Activated T-cell treated with anti-CD3 and anti-CD28 coated beads, Interleukin-2, amount 50 U/mL, for 24 hours (primary cell): ENCODE measurements around the gene PARP4.
"Not testable (repeated sequence)": the region's sequence is repeated elsewhere in the genome, so short reads cannot be mapped to it uniquely, and the experiment has no call there.

ENCODE experiments used
- DNase-seq: peaks from one replicate; pipeline ENCODE4 v3.0.0-alpha.2; 2020
- H3K27ac Mint-ChIP-seq: 2 replicates; pipeline ENCODE4 v1.8.0; 2020; ENCODE audit warnings: mild to moderate bottlenecking, mixed read lengths
- H3K27me3 Mint-ChIP-seq: 2 replicates; pipeline ENCODE4 v1.8.0; 2020; ENCODE audit warnings: mixed read lengths
- H3K36me3 Mint-ChIP-seq: 2 replicates; pipeline ENCODE4 v1.8.0; 2020; ENCODE audit warnings: low read depth, mixed read lengths
- H3K4me1 Mint-ChIP-seq: 2 replicates; pipeline ENCODE4 v1.8.0; 2020; ENCODE audit warnings: low read depth, mixed read lengths
- H3K4me3 Mint-ChIP-seq: 2 replicates; pipeline ENCODE4 v1.8.0; 2020; ENCODE audit warnings: mild to moderate bottlenecking, moderate library complexity, mixed read lengths
- H3K9me3 Mint-ChIP-seq: 2 replicates; pipeline ENCODE4 v1.8.0; 2020; ENCODE audit warnings: mixed read lengths

Gene PARP4

GRCh38 chr13:24516919-24517318 is 4.3 kb upstream of the PARP4 start:
- H3K9me3 Mint-ChIP-seq, result no peaks in the 10 kb centered on the region
- H3K4me3 Mint-ChIP-seq, result no peak overlapping the region
- no peak for DNase-seq
- H3K27ac Mint-ChIP-seq, result no peak overlapping the region
- no peaks in the 10 kb centered on the region for H3K27me3 Mint-ChIP-seq
- H3K36me3 Mint-ChIP-seq, result peaks cover 2% of the 10 kb centered on the region
- peaks cover 21% of the 10 kb centered on the region for H3K4me1 Mint-ChIP-seq

DNA sequence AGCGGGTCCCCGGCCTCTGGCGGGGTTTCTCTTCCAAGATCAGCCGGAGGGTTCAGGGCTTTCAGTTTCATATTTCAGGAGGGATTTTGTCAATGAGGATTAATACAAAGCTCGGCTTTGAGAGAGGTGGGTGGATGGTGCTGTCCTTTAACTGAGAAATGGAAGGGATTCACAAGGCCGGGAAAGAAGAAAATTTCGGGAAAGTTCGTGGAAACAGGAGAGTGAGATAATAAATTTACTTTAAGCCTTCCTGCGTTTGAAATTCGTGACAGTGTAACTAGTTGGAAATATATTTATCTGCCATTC is 283 bp upstream of the PARP4 start:
- Mint-ChIP-seq H3K4me3 (peak overlapping the region; percentile 83), H3K27ac (peak overlapping the region; percentile 97), H3K36me3 (peaks cover 7% of the 10 kb centered on the region), H3K9me3 (no peaks in the 10 kb centered on the region), H3K27me3 (no peaks in the 10 kb centered on the region), H3K4me1 (peaks cover 43% of the 10 kb centered on the region)
- no peak for DNase-seq

- no peak for DNase-seq
- Mint-ChIP-seq H3K27ac (peak overlapping the region; percentile 97), H3K9me3 (no peaks in the 10 kb centered on the region), H3K4me3 (peak overlapping the region; percentile 83), H3K4me1 (peaks cover 46% of the 10 kb centered on the region), H3K36me3 (peaks cover 14% of the 10 kb centered on the region), H3K27me3 (no peaks in the 10 kb centered on the region)
Measured at GRCh38 chr13:24511816-24512196, 772 bp downstream of the PARP4 start.

GRCh38 chr13:24511019-24511815 is 1.4 kb downstream of the PARP4 start:
- Mint-ChIP-seq H3K27ac (peak overlapping the region; percentile 97), H3K36me3 (peaks cover 16% of the 10 kb centered on the region), H3K9me3 (no peaks in the 10 kb centered on the region), H3K4me1 (peaks cover 46% of the 10 kb centered on the region), H3K27me3 (no peaks in the 10 kb centered on the region), H3K4me3 (peak overlapping the region; percentile 83)
- DNase-seq, result peak; percentile 80

GRCh38 chr13:24506698-24507335 is 5.8 kb downstream of the PARP4 start:
- H3K9me3 Mint-ChIP-seq, result no peaks in the 10 kb centered on the region
- peaks cover 37% of the 10 kb centered on the region for H3K36me3 Mint-ChIP-seq
- H3K4me3 Mint-ChIP-seq, result no peak overlapping the region
- no peaks in the 10 kb centered on the region for H3K27me3 Mint-ChIP-seq
- H3K27ac Mint-ChIP-seq, result no peak overlapping the region
- H3K4me1 Mint-ChIP-seq, result peaks cover 44% of the 10 kb centered on the region
- DNase-seq, result no peak

DNA sequence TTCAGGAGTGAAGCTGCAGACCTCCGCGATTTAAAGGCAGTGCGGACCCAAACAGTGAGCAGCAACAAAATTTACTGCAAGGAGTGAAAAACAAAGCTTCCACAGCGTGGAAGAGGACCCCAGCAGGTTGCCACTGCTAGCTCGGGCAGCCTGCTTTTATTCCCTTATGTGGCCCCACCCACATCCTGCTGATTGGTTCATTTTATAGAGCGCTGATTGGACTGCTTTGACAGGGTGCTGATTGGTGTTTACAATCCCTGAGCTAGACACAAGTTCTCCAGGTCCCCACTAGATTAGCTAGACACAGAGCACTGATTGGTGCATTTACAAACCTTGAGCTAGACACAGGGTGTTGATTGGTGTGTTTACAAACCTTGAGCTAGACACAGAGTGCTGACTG is 6.3 kb downstream of the PARP4 start:
- Mint-ChIP-seq H3K36me3 (peaks cover 41% of the 10 kb centered on the region), H3K4me1 (peaks cover 42% of the 10 kb centered on the region)
- not testable (repeated sequence) for H3K4me3 Mint-ChIP-seq, H3K9me3 Mint-ChIP-seq, H3K27ac Mint-ChIP-seq, H3K27me3 Mint-ChIP-seq, DNase-seq

DNA sequence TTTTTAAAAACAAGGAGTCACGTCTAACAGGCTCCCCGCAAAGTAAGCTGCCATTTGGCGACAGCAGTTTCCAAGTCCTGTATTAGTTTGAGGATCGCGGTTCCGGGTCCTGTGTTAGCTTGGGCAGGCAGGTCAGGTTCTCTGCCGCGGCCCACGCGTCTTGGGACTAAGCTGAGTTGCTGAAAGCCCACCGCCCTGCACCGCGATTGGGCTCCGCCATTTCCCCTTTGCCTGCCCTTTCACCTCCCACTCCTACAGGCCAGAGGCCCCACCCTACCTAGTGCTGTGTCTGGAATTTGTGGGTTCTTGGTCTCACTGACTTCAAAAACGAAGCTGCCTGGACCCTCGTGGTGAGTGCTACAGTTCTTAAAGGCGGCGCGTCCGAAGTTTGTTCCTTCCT is 6.8 kb downstream of the PARP4 start:
- H3K4me3 Mint-ChIP-seq, result no peak overlapping the region
- H3K27ac Mint-ChIP-seq, result no peak overlapping the region
- no peak for DNase-seq
- peaks cover 46% of the 10 kb centered on the region for H3K36me3 Mint-ChIP-seq
- no peaks in the 10 kb centered on the region for H3K9me3 Mint-ChIP-seq
- H3K27me3 Mint-ChIP-seq, result no peaks in the 10 kb centered on the region
- H3K4me1 Mint-ChIP-seq, result peaks cover 42% of the 10 kb centered on the region

- Mint-ChIP-seq H3K4me3 (no peak overlapping the region), H3K9me3 (no peaks in the 10 kb centered on the region), H3K36me3 (peaks cover 51% of the 10 kb centered on the region), H3K27ac (no peak overlapping the region), H3K4me1 (peaks cover 40% of the 10 kb centered on the region), H3K27me3 (no peaks in the 10 kb centered on the region)
- DNase-seq, result no peak
Measured at GRCh38 chr13:24505256-24505655, 7.3 kb downstream of the PARP4 start.

DNA sequence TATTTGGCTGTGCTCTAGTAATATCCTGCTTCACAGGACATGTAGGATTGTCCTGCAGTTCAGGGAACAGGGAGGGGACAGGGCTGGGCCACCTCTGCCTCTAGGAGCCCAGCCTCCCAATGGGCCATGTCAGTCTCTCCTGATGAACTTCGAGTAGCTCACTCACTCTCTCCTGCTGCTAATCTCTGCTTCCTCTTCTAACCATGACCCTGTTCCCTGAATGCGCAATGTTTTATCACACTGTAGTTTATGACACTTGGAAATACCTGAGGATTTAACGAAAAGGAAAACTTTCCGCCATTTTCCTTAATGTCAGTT is 9.2 kb downstream of the PARP4 start:
- Mint-ChIP-seq H3K36me3 (peaks cover 58% of the 10 kb centered on the region), H3K4me1 (peaks cover 36% of the 10 kb centered on the region), H3K4me3 (no peak overlapping the region), H3K9me3 (no peaks in the 10 kb centered on the region), H3K27ac (no peak overlapping the region), H3K27me3 (no peaks in the 10 kb centered on the region)
- DNase-seq, result no peak

GRCh38 chr13:24502533-24503378 is 9.8 kb downstream of the PARP4 start:
- Mint-ChIP-seq H3K4me1 (peaks cover 32% of the 10 kb centered on the region), H3K36me3 (peaks cover 60% of the 10 kb centered on the region), H3K27me3 (no peaks in the 10 kb centered on the region), H3K9me3 (no peaks in the 10 kb centered on the region), H3K27ac (peak overlapping the region; percentile 38), H3K4me3 (no peak overlapping the region)
- no peak for DNase-seq

- Mint-ChIP-seq H3K27ac (no peak overlapping the region), H3K36me3 (peaks cover 68% of the 10 kb centered on the region)
- DNase-seq, result no peak
Measured at GRCh38 chr13:24500977-24501376, 11.6 kb downstream of the PARP4 start.

GRCh38 chr13:24497742-24498141 is 14.8 kb downstream of the PARP4 start:
- Mint-ChIP-seq H3K27ac (no peak overlapping the region), H3K9me3 (no peaks in the 10 kb centered on the region), H3K4me1 (peaks cover 15% of the 10 kb centered on the region), H3K27me3 (no peaks in the 10 kb centered on the region), H3K4me3 (no peak overlapping the region), H3K36me3 (peaks cover 82% of the 10 kb centered on the region)
- DNase-seq, result no peak

More at GRCh38 chr13:24500977-24501376, 11.6 kb downstream of the PARP4 start:
- no peak overlapping the region for H3K4me3 Mint-ChIP-seq
- no peaks in the 10 kb centered on the region for H3K9me3 Mint-ChIP-seq
- H3K27me3 Mint-ChIP-seq, result no peaks in the 10 kb centered on the region
- peaks cover 27% of the 10 kb centered on the region for H3K4me1 Mint-ChIP-seq

DNA sequence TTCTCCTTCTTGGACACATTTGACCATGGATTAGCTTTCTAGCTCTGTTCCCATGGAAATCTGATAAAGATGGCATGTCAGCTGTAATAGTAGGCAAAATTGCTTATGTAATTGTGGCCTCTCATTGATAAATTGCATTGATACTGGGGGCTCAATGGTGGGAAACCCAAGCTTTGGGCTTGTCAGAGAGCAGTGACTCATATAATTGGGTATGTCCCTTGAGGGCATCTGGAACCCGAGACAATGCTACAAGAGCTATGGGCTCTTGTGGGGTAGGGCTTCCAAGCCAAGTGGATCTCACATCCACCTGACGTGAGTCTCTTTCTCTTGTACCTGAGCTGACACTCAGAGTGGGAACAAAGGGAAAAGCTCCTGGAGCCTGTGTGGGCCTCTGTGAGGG is 16.3 kb downstream of the PARP4 start:
- H3K4me3 Mint-ChIP-seq, H3K27ac Mint-ChIP-seq, DNase-seq, H3K9me3 Mint-ChIP-seq, H3K4me1 Mint-ChIP-seq, H3K27me3 Mint-ChIP-seq: not testable (repeated sequence)
- H3K36me3 Mint-ChIP-seq, result peaks cover 86% of the 10 kb centered on the region

GRCh38 chr13:24495151-24495729 is 17.3 kb downstream of the PARP4 start:
- Mint-ChIP-seq H3K4me3 (no peak overlapping the region), H3K9me3 (no peaks in the 10 kb centered on the region), H3K27me3 (no peaks in the 10 kb centered on the region), H3K4me1 (no peaks in the 10 kb centered on the region), H3K36me3 (peaks cover 85% of the 10 kb centered on the region), H3K27ac (no peak overlapping the region)
- no peak for DNase-seq

GRCh38 chr13:24493356-24493755 is 19.2 kb downstream of the PARP4 start:
- H3K36me3 Mint-ChIP-seq, result peaks cover 93% of the 10 kb centered on the region
- no peaks in the 10 kb centered on the region for H3K27me3 Mint-ChIP-seq
- H3K27ac Mint-ChIP-seq, result no peak overlapping the region
- no peaks in the 10 kb centered on the region for H3K4me1 Mint-ChIP-seq
- no peaks in the 10 kb centered on the region for H3K9me3 Mint-ChIP-seq
- no peak overlapping the region for H3K4me3 Mint-ChIP-seq
- DNase-seq, result no peak
